Measurements from ENCODE around the gene SCN7A. TPM values are rescaled to one million over a fixed set of nuclear protein-coding genes. Genes with fewer than 3 reads are reported as not detected.

SCN7A gene
- total RNA-seq, 1 donor = under 0.01 TPM

DNA sequence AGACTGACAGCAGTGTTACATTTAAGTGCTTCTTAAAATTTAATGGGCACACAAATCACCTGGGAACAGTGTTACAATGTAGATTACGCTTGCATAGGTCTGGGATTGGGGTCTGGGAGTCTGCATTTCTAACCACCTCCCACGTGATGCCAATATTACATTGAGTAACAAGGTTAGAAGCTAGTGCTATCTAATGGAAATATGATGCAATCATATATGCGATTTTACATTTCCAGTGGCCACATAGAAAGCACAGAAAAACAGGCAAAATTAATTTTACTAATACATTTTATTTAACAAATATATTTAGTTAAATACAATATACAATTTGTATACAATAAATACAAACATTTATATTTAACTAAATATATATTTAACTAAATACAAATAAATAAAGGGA lies 53.7 kb downstream of the SCN7A start:
- DNase-seq (ENCODE audit: low read depth) = no peak
- H3K4me3 ChIP-seq (ENCODE audit: low read depth, low read length) = no peak overlapping the region
- TF ChIP-seq, protein P1, sequence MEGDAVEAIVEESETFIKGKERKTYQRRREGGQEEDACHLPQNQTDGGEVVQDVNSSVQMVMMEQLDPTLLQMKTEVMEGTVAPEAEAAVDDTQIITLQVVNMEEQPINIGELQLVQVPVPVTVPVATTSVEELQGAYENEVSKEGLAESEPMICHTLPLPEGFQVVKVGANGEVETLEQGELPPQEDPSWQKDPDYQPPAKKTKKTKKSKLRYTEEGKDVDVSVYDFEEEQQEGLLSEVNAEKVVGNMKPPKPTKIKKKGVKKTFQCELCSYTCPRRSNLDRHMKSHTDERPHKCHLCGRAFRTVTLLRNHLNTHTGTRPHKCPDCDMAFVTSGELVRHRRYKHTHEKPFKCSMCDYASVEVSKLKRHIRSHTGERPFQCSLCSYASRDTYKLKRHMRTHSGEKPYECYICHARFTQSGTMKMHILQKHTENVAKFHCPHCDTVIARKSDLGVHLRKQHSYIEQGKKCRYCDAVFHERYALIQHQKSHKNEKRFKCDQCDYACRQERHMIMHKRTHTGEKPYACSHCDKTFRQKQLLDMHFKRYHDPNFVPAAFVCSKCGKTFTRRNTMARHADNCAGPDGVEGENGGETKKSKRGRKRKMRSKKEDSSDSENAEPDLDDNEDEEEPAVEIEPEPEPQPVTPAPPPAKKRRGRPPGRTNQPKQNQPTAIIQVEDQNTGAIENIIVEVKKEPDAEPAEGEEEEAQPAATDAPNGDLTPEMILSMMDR (IDR thresholded peaks at IDR 0.05; ENCODE audit: insufficient read depth, low read depth, low read length) = no peak

DNA sequence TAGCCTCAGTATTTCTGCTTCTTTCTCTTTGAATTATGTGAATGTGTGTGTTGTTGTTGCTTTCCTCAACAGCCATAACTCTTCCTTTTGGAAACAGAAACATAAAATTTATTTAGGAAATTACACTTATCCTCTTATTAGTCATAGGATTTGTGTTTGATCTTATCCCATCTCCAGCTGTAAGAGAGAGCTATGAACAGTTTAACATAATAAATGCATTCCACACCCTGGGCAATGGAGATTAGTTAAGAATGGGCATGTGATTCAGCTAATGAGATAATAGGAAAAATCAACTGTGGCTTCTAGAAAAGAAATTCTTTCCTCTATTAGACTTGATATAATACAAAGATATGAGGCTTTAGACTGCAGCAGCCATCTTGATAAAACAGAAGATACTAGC lies 55.0 kb downstream of the SCN7A start:
- no peak for DNase-seq (ENCODE audit: low read depth)
- TF ChIP-seq, protein P1 (IDR thresholded peaks at IDR 0.05; ENCODE audit: insufficient read depth, low read depth, low read length) = no peak
- no peak overlapping the region for H3K4me3 ChIP-seq (ENCODE audit: low read depth, low read length)

DNA sequence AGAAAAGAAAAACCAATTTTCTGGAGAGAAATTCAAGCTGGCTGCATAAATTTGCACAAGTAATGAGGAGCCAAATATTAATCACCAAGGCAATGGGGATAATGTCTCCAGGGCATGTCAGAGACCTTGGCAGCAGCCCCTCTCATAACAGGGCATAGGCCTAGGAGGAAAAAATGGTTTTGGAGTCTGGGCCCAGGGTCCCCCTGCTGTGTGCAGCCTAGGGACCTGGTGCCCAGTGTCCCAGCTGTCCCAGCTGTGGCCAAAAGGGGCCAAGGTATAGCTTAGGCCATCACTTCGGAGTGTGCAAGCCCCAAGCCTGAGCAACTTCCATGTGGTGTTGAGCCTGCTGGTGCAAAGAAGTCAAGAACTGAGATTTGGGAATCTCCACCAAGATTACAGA lies 57.1 kb downstream of the SCN7A start:
- TF ChIP-seq, protein P1 (IDR thresholded peaks at IDR 0.05; ENCODE audit: insufficient read depth, low read depth, low read length) = no peak
- H3K4me3 ChIP-seq (ENCODE audit: low read depth, low read length) = no peak overlapping the region
- no peak for DNase-seq (ENCODE audit: low read depth)

DNA sequence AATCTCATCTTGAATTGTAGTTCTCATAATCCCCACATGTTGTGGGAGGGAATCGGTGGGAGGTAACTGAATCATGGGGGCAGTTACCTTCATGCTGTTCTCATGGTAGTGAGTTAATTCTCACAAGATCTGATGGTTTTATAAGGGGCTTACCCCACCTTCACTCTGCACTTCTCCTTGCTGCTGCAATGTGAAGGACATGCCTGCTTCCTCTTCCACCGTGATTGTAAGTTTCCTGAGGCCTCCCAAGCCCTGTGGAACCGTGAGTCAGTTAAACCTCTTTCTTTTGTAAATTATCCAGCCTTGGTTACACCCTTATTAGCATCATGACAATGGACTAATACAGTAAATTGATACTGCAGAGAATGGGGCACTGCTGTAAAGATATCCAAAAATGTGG lies 57.9 kb downstream of the SCN7A start:
- TF ChIP-seq, protein P1 (IDR thresholded peaks at IDR 0.05; ENCODE audit: insufficient read depth, low read depth, low read length) = no peak
- no peak overlapping the region for H3K4me3 ChIP-seq (ENCODE audit: low read depth, low read length)
- no peak for DNase-seq (ENCODE audit: low read depth)

DNA sequence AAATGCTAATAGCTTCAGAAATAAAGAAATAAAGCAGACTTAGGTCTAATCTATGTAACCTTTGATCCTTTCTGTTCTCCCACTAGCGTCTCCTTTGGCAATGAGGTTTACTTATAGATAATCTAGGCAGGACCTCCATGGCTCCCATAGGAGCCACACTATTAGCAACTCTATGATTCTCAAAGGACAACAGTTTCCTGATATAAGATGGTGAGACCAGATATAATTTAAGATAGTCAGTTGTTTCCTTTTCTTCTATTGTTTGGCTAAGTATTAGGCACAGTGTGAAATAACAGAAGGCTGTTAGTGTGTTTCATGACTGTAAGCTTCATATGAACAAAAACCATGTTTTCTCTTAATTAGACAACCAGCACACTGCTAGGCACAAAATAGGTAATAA lies 59.6 kb downstream of the SCN7A start:
- H3K4me3 ChIP-seq (ENCODE audit: low read depth, low read length) = no peak overlapping the region
- no peak for DNase-seq (ENCODE audit: low read depth)

DNA sequence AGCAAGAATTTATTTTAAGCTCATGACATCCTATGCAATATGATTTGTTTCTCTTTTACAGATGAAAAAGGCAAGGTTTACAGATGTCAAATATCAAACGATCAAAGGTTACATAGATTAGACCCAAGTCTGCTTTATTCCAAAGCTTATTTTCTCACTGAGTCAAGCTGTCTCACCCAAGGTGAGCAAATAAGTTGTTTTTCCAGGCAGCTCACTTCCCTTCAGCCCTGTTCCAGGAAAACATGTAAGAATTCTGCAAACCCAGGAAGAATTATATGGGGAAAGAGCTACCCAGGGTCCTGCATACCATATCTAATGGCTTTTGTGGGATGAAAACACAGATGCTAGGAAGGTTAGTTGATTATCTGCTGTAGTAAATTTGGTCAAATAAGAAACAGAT lies 60.6 kb downstream of the SCN7A start:
- DNase-seq (ENCODE audit: low read depth) = no peak
- TF ChIP-seq, protein P1 (IDR thresholded peaks at IDR 0.05; ENCODE audit: insufficient read depth, low read depth, low read length) = no peak
- no peak overlapping the region for H3K4me3 ChIP-seq (ENCODE audit: low read depth, low read length)

More for the DNA sequence above, 59.6 kb downstream of the SCN7A start:
- TF ChIP-seq, protein P1 (IDR thresholded peaks at IDR 0.05; ENCODE audit: insufficient read depth, low read depth, low read length) = no peak

DNA sequence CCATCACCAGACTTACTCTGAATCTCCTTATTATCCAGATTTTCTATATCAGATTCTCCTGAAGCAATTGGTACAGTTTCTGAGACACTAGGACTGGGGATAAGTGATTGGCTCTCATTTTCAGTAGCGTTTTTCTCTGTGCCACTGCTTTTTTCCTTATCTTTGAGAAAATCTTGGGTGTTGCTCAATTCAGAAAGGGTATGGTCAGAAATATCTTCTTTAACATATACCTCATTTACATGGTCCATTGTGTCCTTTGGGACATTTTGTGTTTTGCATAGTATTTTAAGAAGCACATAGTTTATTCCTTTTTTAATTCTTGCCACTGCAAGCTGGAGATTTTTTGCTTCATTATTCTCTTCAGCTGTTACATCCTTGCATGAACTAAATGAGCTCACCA lies 61.7 kb downstream of the SCN7A start:
- no peak for DNase-seq (ENCODE audit: low read depth)
- TF ChIP-seq, protein P1 (IDR thresholded peaks at IDR 0.05; ENCODE audit: insufficient read depth, low read depth, low read length) = no peak
- H3K4me3 ChIP-seq (ENCODE audit: low read depth, low read length) = no peak overlapping the region
